Stimulated activated naive CD8-positive, alpha-beta T cell treated with anti-CD3 and anti-CD28 coated beads, Interleukin-15, Interleukin-2, amounts not matched to agents 100 ng/mL and 50 ng/mL, for 24 hours (primary cell): ENCODE measurements around the gene MYPN.
"Not testable (repeated sequence)": the region's sequence is repeated elsewhere in the genome, so short reads cannot be mapped to it uniquely, and the experiment has no call there.

Experiments used
- H3K27ac Mint-ChIP-seq: one replicate; pipeline ENCODE4 v1.8.0; 2021; ENCODE audit warnings: mild to moderate bottlenecking, mixed read lengths
- H3K27me3 Mint-ChIP-seq: one replicate; pipeline ENCODE4 v1.8.0; 2021; ENCODE audit warnings: mixed read lengths
- H3K36me3 Mint-ChIP-seq: one replicate; pipeline ENCODE4 v1.8.0; 2021; ENCODE audit warnings: low read depth, mixed read lengths
- H3K4me1 Mint-ChIP-seq: one replicate; pipeline ENCODE4 v1.8.0; 2021; ENCODE audit warnings: low read depth, mixed read lengths
- H3K4me3 Mint-ChIP-seq: one replicate; pipeline ENCODE4 v1.8.0; 2021; ENCODE audit warnings: mild to moderate bottlenecking, mixed read lengths
- H3K9me3 Mint-ChIP-seq: one replicate; pipeline ENCODE4 v1.8.0; 2021; ENCODE audit warnings: mixed read lengths

Gene MYPN

DNA sequence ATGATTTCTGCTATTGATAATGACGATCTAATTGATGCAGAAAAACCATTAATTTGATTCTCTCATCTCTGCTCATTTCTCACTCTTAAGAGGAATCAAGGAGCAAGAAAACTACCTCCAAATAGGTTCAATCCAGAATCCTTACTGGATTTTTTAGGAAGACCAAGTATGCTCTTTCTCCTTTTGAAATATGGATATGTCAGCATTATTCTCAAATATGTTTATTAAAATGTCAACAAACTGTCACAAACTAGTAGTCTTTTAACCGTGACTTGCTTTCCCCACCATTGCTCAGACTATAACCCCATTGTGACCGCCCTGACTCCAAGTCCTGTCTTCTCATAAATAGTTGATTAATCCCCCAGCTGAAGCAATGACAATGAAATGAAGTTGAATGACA lies 123.8 kb downstream of the MYPN start:
- Mint-ChIP-seq H3K27me3 (peaks cover 42% of the 10 kb centered on the region), H3K4me1 (peaks cover 8% of the 10 kb centered on the region), H3K9me3 (no peaks in the 10 kb centered on the region), H3K27ac (no peak overlapping the region), H3K36me3 (no peaks in the 10 kb centered on the region), H3K4me3 (no peak overlapping the region)

DNA sequence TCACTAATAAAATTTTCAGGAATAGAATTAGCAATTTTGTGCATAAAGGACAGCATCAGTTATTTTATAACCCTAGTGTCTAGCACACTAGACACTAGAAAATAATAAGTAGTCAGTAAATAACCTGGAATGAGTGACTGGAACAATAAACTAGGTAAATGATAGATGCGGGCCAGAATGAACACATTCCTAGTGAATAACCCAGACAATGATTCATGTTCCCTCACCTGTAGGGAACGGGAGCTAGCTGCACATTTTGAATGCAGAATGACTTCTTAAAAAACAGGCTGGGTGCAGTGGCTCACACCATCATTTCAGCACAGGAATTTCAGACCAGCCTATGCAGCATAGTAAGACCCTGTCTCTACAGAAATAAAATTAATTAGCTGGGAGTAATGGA lies 125.8 kb downstream of the MYPN start:
- Mint-ChIP-seq H3K27me3 (peaks cover 37% of the 10 kb centered on the region), H3K9me3 (no peaks in the 10 kb centered on the region), H3K36me3 (no peaks in the 10 kb centered on the region), H3K4me1 (peaks cover 8% of the 10 kb centered on the region), H3K4me3 (no peak overlapping the region), H3K27ac (no peak overlapping the region)

DNA sequence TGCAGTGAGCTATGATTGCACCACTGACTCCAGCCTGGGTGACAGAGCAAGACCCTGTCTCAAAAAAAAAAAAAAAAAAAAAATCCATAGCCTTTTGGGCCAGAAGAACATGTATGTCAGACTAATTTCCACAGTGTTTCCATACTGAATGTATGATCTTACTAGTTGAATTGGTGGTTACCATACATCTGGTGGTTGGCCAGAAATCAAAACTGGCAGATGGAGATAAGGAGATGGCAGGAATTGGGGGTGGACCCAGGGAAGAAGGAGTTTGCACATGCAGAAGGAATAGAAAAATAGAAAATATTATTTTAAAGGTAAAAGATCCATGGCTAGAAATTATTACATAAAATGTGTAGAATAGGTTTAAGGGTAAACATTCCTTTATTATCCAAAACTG lies 126.3 kb downstream of the MYPN start:
- Mint-ChIP-seq H3K9me3 (no peaks in the 10 kb centered on the region), H3K27me3 (peaks cover 32% of the 10 kb centered on the region), H3K4me3 (no peak overlapping the region), H3K36me3 (no peaks in the 10 kb centered on the region), H3K27ac (no peak overlapping the region), H3K4me1 (peaks cover 8% of the 10 kb centered on the region)

- H3K4me3 Mint-ChIP-seq = no peak overlapping the region
- no peaks in the 10 kb centered on the region for H3K4me1 Mint-ChIP-seq
- no peak overlapping the region for H3K27ac Mint-ChIP-seq
- no peaks in the 10 kb centered on the region for H3K36me3 Mint-ChIP-seq
- no peaks in the 10 kb centered on the region for H3K9me3 Mint-ChIP-seq
- peaks cover 22% of the 10 kb centered on the region for H3K27me3 Mint-ChIP-seq
Observed at GRCh38 chr10:68237173-68237572, 127.9 kb downstream of the MYPN start.

GRCh38 chr10:68238371-68238770 lies 129.1 kb downstream of the MYPN start:
- Mint-ChIP-seq H3K27me3 (peaks cover 12% of the 10 kb centered on the region), H3K36me3 (no peaks in the 10 kb centered on the region), H3K9me3 (no peaks in the 10 kb centered on the region), H3K4me3 (no peak overlapping the region), H3K27ac (no peak overlapping the region), H3K4me1 (no peaks in the 10 kb centered on the region)

GRCh38 chr10:68239069-68239468 lies 129.8 kb downstream of the MYPN start:
- Mint-ChIP-seq H3K36me3 (no peaks in the 10 kb centered on the region), H3K4me3 (no peak overlapping the region), H3K4me1 (no peaks in the 10 kb centered on the region), H3K27me3 (peaks cover 5% of the 10 kb centered on the region), H3K27ac (no peak overlapping the region), H3K9me3 (no peaks in the 10 kb centered on the region)

- Mint-ChIP-seq H3K27me3 (peaks cover 3% of the 10 kb centered on the region), H3K9me3 (no peaks in the 10 kb centered on the region), H3K4me1 (no peaks in the 10 kb centered on the region), H3K27ac (no peak overlapping the region), H3K36me3 (no peaks in the 10 kb centered on the region), H3K4me3 (no peak overlapping the region)
Observed at GRCh38 chr10:68239596-68240150, 130.4 kb downstream of the MYPN start.

DNA sequence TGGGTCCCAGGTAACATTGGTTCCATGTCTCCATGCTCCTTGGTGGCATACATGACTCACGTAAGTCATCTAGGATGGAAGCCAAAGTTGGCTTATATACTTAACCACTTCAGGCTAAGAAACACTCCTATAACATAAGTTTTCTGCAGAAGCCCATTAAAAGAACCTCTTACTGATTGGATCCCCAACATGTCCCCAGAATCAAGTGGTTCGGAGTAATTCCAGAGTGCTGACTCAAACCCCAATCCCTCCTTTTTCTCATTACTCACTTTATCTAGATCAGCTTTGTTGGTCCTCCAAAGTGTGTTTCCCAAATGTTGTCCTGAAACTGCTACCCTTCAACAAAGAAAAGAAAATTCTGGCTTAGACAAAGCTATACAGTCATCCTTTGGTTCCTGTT lies 132.8 kb downstream of the MYPN start:
- Mint-ChIP-seq H3K9me3 (no peaks in the 10 kb centered on the region), H3K4me1 (no peaks in the 10 kb centered on the region), H3K27me3 (peaks cover 3% of the 10 kb centered on the region), H3K27ac (no peak overlapping the region), H3K4me3 (no peak overlapping the region), H3K36me3 (no peaks in the 10 kb centered on the region)

- not testable (repeated sequence) for H3K27ac Mint-ChIP-seq, H3K36me3 Mint-ChIP-seq, H3K9me3 Mint-ChIP-seq, H3K4me3 Mint-ChIP-seq, H3K4me1 Mint-ChIP-seq, H3K27me3 Mint-ChIP-seq
Observed at GRCh38 chr10:68246397-68246796, 137.1 kb downstream of the MYPN start.

DNA sequence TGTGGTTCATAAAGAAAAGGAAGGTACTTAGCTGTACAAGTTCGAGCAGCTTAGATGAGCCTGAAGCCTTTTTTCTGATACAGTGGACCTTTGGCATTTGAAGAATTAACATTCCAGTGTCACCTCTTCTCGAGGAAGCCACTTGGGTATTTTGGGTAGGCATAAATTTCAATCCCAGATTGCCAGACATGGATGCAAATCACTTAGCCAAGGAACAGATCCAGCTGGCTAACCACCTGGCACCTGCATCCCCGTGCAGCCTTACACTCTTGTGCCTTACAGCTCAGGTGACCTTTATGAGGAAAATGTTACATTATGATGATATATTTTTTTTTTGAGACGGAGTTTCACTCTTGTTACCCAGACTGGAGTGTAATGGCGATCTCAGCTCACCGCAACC lies 138.6 kb downstream of the MYPN start:
- H3K36me3 Mint-ChIP-seq = no peaks in the 10 kb centered on the region
- H3K27me3 Mint-ChIP-seq = peaks cover 3% of the 10 kb centered on the region

DNA sequence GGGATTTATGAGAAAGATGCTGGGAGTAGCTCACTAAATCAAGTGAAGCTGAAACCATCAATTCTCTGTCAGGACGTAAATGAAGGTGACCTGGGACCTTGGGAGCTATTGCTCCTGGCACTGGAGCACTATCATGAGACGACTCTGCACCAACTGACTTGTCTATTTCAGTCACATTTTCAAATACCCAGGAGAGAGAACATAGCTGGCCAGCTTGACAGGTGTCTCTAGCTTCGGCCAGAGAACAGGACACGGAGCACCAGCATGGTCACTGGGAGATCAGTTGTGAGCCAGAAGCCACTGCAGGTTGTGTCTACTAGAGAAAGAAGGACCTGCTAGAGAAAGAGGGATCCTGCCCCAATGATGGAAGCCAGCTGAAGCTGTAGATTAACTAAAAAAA lies 140.0 kb downstream of the MYPN start:
- Mint-ChIP-seq H3K4me3 (no peak overlapping the region), H3K9me3 (no peaks in the 10 kb centered on the region), H3K4me1 (peaks cover 6% of the 10 kb centered on the region), H3K27me3 (peaks cover 3% of the 10 kb centered on the region), H3K36me3 (no peaks in the 10 kb centered on the region), H3K27ac (no peak overlapping the region)

More for the DNA sequence above, 138.6 kb downstream of the MYPN start:
- Mint-ChIP-seq H3K4me1 (peaks cover 6% of the 10 kb centered on the region), H3K4me3 (no peak overlapping the region), H3K9me3 (no peaks in the 10 kb centered on the region), H3K27ac (no peak overlapping the region)

DNA sequence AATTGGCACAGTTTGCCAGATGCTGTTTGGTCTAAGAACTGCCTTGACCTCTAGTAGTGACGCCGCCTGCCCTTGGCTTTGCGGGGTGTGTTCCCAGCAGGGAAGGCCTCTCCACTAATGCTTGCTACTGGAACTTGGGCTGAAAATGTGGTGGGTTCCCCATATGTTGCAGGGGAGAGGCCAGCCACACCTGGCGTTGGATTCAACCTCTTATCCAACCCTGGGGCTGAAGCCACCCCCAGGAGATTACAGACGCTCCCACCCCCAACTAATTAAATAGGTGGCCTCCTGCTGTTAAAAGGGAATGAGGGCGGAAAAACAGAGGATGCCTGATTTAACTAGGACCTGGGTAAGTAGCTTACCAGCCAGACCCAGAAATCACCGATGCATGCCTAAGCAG lies 141.9 kb downstream of the MYPN start:
- Mint-ChIP-seq H3K27me3 (peaks cover 6% of the 10 kb centered on the region), H3K4me1 (peaks cover 6% of the 10 kb centered on the region), H3K36me3 (no peaks in the 10 kb centered on the region), H3K9me3 (no peaks in the 10 kb centered on the region), H3K4me3 (no peak overlapping the region), H3K27ac (no peak overlapping the region)

DNA sequence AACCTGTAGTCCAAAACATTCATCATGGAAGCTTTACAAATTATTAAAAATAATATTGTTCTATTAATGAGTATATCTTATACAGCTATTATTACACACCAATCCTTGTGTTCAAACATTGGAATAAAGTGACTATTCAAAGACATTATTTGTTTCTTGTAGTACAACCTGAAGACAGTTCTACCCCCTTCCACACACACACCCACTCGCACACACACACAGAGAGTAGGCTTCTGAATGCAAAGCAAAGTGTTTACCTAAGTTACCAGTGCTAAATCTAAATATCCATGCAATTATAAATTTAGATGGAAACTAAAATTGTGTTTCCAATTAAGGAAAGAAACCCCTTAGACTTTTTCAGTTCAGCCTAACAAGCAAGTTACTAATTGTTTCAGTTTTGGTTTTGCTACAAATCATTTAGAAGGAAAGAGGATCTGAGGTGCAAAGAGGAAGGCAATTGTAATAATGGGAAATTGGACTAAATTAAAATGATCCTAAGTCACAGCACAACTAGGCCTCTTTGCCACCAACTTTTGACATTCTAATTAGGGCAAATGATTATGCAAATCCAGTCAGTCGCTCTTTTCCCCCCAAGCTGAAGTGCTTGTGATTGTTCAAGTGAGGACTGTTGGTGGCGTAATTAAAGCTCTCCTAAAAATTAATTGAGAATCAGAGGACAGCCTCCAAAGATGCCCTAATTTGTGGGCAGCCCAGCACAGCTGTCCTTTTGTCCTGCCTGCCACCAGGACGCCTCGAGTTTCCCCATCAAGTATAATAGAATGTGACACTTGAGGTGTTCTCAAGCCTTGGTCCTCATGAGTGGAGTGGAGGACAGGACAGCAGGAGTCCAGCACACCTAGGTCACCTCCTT lies 142.6 kb downstream of the MYPN start:
- Mint-ChIP-seq H3K36me3 (no peaks in the 10 kb centered on the region), H3K4me3 (no peak overlapping the region), H3K4me1 (peaks cover 6% of the 10 kb centered on the region), H3K9me3 (no peaks in the 10 kb centered on the region), H3K27ac (no peak overlapping the region), H3K27me3 (peaks cover 11% of the 10 kb centered on the region)

- Mint-ChIP-seq H3K4me1 (peaks cover 6% of the 10 kb centered on the region), H3K27me3 (peaks cover 18% of the 10 kb centered on the region), H3K36me3 (no peaks in the 10 kb centered on the region), H3K4me3 (no peak overlapping the region), H3K9me3 (no peaks in the 10 kb centered on the region), H3K27ac (no peak overlapping the region)
Observed at GRCh38 chr10:68253346-68253745, 144.1 kb downstream of the MYPN start.

GRCh38 chr10:68261132-68261856 lies 152.0 kb downstream of the MYPN start:
- H3K36me3 Mint-ChIP-seq = peaks cover 4% of the 10 kb centered on the region
- H3K4me1 Mint-ChIP-seq = no peaks in the 10 kb centered on the region
- H3K27me3 Mint-ChIP-seq = peaks cover 19% of the 10 kb centered on the region
- H3K27ac Mint-ChIP-seq = no peak overlapping the region
- H3K9me3 Mint-ChIP-seq = peaks cover 6% of the 10 kb centered on the region
- H3K4me3 Mint-ChIP-seq = no peak overlapping the region
